Mammary epithelial cell (primary cell): ENCODE results near the gene ZNF213.

Source experiments
- EZH2 ChIP-seq: IDR thresholded peaks from 2 replicates; pipeline ENCODE4 v1.6.1; 2012; ENCODE audit warnings: low read length, inconsistent platforms, borderline replicate concordance
- TF ChIP-seq, protein P1 (sequence below), 2 donors: IDR thresholded peaks in 1 of 2; conservative IDR thresholded peaks in 1 of 2; 2 replicates each; pipeline ENCODE4 v1.5.1; 2011 to 2012; ENCODE audit warnings: inconsistent platforms in 2 of 2, low read length in 2 of 2, mild to moderate bottlenecking in 2 of 2, control low read depth in 1 of 2, low read depth in 1 of 2; ENCODE audit not compliant: insufficient read depth in 1 of 2; ENCODE audit errors: extremely low read depth in 1 of 2

DNA sequence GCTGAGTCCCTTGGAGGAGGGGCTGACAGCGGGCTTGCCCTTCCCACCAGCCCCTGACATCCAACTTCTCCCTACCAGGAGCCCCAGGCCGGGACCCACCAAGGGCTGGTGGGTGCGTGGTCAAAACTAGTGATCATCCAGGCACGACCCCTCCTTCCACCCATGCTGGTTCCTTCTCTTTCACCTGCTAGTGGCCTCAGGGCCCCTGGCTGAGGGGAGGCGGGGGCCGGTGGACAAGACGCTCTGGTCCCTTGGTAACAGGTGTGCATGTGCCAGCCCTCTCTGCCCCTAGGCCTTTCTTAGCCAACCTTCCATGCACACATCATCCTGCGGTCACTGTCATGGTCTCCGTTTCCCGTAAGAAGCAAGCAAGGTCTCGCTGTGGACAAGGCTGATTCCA is 8.4 kb downstream of the ZNF213 start:
- no peak for TF ChIP-seq EZH2
- TF ChIP-seq, protein P1, sequence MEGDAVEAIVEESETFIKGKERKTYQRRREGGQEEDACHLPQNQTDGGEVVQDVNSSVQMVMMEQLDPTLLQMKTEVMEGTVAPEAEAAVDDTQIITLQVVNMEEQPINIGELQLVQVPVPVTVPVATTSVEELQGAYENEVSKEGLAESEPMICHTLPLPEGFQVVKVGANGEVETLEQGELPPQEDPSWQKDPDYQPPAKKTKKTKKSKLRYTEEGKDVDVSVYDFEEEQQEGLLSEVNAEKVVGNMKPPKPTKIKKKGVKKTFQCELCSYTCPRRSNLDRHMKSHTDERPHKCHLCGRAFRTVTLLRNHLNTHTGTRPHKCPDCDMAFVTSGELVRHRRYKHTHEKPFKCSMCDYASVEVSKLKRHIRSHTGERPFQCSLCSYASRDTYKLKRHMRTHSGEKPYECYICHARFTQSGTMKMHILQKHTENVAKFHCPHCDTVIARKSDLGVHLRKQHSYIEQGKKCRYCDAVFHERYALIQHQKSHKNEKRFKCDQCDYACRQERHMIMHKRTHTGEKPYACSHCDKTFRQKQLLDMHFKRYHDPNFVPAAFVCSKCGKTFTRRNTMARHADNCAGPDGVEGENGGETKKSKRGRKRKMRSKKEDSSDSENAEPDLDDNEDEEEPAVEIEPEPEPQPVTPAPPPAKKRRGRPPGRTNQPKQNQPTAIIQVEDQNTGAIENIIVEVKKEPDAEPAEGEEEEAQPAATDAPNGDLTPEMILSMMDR (conservative IDR thresholded peaks at IDR 0.05 in 1 of 2, IDR thresholded peaks at IDR 0.05 in 1 of 2; ENCODE audit: extremely low read depth in 1 of 2, insufficient read depth in 1 of 2, low read depth in 1 of 2, low read length in 2 of 2): no peak
